HG03064 (cell line): ENCODE data around the gene VILL.
"Not testable (repeated sequence)": the region's sequence is repeated elsewhere in the genome, so short reads cannot be mapped to it uniquely, and the experiment has no call there.

Experiments used
- ATAC-seq: cut with Tn5 transposase; IDR thresholded peaks from one replicate; pipeline ENCODE4 v1.9.1; 2021; ENCODE audit warnings: low read depth; ENCODE audit not compliant: unreplicated experiment

VILL gene

DNA sequence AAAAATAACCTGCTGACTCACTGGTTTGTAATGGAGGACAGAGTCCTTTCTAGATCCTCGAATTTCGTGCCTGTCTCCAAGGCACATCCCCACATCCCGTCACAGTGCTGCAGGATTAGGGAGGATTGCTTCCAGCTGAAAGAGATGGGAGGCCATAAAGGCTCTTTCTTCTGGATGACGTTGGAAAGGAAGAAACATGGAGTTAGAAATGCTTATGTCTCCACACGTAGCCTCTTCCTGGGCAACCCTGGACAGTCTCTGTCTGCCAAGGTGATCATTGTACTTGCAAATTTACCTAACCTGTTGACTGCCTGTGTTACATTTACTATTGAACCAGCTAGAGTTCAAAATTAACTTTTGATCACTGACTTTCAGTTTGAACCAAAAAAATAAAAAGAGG is 27.6 kb upstream of the VILL start:
- ATAC-seq: no peak

DNA sequence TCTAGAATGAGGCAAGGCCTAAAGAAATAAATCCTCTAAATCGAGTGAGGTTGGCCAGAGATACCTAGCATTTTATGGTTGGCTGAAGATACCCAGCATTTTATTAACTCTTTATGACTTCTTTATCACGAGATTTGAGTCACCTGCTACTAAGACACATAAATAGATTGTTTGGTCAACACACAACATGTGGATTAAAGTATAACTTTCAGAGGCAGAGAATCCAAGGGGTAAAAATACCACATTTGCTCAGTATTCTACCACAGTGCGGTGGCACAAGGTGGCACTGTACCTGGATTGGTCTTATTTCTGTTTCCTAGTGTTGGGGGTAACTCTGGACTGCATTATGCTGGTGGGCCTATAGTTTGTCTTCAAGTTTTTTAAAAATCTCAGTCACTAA is 27.0 kb upstream of the VILL start:
- ATAC-seq: no peak

DNA sequence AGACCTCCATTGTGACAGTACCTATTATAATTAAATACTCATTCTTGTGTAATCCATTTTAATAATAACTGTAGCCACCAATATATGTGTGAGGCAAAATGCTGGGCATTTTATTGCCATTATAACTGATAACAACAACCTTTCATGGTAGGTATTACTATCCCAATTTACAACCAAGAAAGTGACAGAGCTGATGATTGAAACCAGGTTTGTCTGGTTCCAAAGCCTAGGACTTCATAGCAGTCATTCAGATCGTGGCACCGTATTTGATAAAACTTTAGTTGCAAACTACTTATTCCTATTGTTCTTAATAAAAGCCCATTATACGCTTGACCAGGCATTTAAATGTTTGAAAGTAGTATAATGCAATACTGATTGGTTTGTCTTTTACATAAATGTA is 26.4 kb upstream of the VILL start:
- ATAC-seq: no peak

DNA sequence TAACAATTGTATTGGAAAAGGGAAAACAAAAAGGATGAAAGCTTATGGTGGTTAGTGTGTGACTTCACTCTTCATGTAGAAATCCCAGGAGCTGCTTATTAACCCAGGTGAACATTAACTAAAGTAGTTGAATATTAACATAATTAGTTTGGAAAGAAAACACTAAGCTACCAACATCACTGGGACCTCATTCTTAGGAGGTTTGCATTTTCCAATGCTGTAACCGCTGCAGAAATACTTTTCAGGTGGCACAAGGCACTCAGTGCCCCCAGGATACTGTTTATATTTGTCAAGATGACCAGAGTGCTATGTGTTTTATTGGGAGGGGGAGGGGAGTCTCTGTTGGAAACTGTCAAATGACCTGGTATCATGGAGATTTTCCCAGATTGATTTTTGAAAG is 25.9 kb upstream of the VILL start:
- ATAC-seq: no peak

DNA sequence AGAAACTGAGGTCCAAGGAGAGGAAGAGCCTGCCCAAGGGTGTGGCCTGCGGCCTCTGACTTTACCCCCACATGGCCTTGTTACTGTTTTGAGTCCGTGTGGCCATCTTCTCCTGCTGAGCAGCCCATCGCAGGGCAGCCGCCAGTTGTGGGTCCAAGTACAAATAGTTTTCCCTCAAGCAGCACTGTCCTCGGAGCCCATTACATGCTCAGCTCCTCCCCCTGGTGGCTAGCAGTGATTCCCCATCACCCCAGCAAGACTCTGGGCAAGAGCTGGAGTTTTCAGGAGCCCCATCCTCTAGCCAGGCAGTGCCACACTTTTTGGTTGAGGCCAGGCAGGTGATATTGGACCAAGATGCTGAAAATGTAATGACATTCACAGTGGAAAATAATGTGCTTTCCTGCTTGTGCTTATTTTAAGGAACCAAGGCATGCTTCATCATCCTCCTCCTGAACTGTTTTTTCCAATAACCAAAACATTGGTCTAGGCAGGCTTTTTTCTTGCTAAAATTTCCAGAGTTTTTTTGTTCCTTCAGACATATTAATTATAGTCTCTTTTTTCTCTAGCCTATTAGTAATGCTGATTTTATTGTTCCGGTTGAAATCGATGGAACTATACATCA is 23.2 kb upstream of the VILL start:
- no peak for ATAC-seq

DNA sequence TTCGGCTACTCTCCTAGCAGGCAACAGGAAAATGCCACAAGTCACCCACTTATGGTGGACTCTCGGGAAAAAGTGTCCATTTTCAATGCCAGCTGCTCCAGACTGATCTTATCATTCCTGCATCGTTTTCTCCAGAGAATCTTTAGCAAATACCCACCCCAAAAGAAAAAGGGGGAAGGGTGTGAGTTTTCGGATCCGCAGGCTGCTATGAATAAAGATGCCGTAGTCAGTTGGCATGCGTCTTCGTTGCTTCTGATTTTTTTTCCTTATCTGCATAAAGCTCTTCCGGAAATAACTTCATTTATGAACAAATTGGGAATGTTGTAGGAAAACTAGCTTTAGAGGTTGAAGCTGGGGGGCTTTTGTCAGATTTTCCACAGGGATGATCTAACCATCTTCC is 22.4 kb upstream of the VILL start:
- ATAC-seq: no peak

DNA sequence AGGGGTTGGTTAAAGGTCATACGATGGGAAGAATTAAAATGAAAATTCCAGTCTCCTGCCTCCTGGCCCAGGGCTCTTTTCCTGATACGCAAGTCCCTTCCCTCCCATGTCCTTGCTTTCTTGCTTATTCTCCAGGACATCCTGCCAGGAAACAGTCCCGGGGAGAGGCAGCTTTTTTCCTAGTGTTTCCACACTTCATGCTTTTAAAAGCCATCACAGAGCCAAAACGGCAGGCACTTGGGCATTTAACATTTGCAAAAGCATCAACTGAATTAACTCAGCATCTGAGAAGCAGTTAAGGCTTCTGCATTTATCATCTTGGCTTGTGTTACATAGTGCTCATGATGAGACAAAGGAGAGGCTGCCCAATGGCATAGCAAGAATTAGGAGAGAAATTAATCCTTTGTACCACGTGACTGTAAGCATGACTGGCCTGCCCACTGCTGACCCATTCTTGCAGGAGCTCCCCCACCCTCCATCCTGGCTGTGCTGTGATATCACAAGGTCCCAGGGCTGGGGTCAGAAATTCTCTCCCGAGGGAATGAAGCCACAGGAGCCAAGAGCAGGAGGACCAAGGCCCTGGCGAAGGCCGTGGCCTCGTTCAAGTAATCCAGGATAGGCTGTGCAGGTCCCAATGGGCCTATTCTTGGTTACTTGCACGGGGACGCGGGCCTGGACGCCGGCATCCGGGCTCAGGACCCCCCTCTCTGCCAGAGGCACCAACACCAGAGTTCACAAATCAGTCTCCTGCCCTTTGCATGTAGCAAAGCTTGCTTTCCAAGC is 21.6 kb upstream of the VILL start:
- no peak for ATAC-seq

DNA sequence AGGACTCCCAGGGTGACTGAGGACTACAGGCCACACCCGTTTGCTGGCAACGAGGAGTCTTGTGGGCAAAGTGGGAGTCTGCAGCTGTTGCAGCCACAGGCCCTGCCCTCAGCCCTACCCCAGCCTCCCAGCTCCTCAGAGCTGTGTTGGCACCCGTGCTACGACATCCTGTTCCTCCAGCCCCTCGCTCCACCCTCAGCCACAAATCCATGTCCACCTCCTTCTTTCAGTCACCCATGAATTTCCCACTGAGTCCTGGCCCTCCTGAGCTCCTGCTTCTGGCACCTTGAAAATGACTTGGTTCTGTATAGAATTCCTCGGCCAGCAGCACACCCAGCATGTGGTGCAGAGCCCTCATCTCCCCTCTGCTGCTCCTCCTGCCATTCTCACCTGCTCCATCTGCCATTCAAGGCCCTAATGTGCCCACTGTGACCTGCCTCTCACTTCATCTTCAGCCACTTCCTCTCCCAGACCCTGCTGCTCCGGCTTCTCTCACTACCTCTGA is 20.9 kb upstream of the VILL start:
- no peak for ATAC-seq

DNA sequence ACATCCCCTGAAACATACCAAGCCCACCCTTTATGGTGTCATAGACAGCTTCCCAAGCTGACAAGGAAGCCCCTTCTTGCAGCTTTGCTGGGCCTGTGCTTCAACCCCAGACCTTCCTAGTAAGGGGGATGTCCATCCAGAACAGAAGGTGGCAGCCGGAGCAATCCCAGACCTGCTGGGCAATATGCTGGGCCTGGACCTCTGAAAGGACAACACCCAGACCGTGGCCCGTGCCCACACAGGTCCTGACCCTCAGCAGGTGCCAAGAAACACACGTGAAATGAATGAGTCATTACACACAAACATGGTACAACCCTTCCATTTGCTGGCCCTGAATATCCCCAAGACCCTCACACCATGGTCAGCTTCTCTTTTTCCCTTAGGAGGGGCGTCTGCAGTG is 19.8 kb upstream of the VILL start:
- ATAC-seq: no peak

DNA sequence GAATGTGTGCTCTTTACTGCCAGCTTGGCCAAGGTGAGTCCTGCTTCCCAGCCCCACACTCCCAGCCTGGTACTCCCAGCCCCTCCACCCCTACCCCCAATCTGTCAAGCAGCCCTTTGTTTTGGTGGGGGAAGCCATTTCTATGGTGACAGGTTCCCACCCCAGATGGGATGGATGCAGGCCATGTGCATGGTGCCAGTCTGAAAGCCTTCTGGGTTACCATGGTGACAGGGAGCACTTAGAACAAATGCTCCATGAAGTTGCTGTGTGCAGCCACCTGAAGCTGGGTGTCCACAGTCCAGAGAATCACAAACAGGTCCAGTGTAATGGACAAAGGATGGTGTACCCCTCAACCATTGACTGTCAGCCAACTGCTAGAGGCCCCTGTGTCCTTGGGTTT is 19.1 kb upstream of the VILL start:
- no peak for ATAC-seq

DNA sequence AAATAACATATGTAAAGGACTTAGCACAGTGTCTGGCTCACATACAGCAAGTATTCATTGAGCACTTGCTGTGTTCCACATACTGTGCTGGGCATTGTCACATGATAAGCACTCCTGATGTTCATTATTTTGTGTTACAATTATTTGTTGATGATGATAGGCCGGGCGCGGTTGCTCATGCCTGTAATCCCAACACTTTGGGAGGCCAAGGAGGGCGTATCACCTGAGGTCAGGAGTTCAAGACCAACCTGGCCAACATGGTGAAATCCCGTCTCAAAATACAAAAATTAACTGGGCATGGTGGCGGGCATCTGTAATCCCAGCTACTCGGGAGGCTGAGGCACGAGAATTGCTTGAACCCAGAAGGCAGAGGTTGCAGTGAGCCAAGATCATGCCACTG is 18.5 kb upstream of the VILL start:
- not testable (repeated sequence) for ATAC-seq

DNA sequence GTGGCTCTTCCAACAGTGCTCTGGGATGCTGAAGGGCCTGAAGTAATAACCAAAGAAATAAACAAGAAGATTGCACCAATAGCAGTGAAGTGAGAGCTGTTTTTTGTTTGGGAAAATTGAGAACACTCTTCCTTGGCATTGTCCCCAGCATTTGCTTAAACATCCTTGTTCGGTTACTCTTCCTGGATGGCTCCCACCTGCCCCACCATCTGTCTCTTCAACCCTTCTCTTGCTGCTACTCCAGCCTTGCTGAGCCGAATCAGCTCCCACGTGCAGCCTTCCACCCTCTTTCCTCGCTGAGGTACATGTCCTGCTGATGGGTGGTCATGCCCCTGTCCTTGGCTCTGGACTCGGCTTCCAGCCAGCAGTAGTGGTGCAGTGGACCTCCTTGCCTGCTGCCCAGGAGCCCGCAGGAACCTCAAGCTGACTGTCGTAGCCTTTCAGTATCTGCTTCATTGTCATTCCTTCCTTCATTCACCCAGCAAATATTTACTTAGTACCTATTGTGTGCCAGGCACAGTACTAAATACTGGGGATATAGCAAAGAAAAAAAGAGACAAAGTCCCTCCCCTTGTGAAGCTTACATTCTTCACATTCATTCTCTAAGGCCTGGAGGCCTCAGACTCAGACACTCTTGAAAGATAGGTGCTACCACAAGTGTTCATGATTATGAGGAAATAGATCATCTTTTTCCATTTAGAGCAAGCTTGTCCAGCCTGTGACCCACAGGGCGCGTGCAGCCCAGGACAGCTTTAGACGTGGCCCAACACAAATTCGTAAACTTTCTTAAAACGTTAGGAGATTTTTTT is 17.1 kb upstream of the VILL start:
- no peak for ATAC-seq

DNA sequence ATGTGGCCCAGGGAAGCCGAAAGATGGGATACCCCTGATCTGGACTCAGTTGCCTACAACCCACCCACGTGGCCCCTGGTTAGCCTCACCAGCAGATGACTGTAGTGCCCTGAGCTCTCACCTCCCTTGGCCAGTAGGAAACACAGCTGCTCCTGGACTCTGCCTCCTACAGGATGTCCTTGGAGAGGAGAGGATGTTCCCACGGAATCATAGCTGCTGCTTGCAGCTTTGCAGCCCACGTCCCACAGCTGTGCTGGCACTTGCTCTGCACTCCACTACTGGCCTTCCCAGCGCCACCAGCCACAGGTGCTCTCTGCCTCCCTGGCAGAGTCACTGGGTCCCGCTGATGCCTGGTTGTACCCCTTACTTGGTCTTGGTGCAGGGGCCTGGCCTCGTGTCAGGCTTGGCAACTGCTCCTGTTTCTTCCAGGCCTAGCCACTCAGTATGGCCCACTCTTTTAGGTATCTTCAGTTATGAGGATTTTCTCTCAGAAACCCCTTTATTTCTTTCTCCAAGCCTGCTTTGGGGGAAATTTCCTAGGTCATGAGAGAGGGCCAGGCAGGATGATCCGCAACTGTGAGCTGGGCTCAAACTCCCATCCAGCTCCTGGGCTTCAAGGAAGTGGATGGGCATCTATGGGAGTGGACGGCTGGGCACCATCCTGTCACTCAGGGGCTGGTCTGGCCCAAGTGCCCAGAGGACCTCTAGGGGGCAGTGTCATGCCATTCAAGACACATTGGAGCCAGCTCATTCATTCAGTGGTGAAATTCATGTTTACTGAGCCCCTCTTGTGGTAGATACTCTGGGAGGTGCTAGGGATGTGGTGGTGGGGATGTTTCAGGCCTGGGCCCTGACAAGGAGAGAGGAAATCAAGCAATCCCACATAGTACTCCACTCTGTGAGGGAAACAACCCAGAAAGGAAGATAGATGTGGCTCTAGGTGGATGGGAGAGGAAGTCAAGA is 16.2 kb upstream of the VILL start:
- ATAC-seq: no peak

DNA sequence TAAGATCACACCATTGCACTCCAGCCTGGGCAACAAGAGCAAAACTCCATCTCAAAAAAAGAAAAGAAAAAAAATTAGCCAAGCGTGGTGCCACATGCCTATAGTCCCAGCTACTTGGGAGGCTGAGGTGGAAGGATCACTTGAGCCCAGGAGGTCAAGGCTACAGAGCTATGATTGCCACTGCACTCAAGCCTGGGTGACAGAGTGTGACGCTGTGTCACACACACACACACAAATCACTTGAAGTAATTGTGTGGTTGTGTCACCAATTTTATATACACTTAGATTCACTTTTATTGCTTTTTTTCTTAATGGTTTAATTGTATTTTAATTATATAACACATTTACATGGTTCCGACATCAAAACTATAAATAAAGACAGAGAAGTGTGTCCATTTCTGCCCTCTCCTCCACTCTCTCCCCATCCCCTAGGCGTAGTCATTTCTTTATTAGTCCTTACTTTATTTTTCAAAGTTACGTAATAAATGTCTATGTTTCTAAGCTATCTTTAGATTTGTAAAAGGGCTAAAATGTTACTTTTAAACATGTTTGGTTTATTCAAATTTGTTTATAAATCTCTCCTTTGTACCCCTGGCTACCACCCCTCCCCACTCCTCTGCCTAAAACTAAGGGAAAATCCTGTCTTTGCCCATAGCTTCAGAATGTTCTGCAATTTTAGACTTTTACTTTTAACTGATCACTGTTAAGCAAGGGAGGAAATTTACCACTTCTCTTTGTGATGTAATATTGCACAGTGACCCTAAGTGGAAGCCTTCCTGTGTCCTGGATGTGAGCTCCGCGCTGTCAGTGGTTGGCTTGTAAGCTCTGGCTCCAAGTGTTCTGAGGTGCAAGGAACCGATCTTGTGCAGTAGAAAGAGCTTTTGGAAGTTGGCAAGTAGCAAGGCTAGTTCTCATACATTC is 10.8 kb upstream of the VILL start:
- ATAC-seq: no peak

DNA sequence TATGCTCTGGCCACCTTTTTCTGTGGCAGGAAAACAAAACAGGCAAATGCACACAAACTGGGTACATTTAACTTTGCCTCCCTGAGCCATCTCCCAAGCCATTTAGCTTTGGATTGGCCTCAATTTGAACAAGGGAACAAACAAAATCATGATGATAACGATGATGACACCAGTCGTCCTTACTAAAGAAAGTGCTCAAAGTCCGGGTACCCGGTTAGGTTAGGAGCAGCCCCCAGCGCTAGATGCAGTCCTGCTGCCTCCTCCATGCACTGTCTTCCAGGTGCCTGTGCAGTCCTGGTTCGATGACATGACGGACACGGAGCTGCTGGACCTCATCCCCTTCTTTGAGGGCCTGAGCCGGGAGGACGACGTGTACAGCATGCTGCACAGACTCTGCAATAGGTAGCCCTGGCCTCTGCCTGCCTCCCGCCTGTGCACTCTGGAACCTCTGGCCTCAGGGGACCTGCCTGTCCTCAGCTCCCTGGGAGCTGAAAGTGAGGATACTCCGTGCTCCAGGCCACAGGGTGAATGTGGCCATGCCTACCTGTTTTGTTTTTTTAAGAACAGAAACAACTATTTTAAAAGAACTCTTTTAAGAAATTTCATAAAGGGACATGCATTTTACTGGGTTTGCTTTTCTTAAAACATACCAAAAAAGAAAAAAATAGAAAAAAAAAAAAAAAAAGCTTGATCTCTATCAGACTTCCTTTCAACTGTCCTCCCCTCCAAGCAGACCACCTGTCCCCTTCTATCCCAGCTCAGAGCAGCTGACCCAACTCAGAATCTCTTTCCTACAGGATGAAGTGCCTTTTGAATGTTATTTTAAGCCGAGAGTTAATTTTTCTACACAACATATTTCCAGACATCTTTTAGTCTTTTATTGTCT is 9.9 kb upstream of the VILL start:
- ATAC-seq: no peak

DNA sequence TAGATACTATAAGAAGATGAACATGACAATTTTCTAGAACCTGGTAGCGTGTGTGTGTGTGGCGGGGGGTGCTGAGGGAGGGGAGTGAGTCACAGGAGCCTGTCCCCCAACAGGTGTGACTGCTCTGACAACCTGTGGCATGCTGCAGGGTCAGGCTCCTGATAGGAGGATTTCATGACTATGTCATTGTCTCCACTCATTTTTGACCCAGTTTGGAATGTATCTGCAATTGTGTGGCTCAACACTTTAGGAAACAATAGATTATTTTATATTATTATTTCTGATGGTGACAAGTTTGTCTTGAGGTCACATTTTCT is 9.3 kb upstream of the VILL start:
- ATAC-seq: no peak

DNA sequence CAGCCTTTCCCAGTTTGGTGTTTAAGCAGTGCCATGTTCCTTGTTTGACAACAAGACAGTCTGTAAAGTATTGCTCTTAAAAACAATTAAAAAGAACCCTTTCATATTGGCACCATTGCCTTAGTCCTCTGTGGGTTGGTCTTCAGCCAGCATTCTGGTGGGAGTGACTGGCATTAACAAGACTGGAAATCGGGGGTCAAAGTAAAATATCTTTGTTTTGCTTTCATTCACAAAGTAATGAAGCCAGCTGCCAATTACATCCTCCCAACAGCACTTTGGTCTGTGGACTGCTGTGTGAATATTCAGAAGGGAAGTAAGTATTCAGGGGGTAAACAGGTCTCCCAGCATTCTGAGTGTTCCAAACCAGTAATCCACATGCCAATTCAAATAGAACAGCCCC is 8.3 kb upstream of the VILL start:
- no peak for ATAC-seq

DNA sequence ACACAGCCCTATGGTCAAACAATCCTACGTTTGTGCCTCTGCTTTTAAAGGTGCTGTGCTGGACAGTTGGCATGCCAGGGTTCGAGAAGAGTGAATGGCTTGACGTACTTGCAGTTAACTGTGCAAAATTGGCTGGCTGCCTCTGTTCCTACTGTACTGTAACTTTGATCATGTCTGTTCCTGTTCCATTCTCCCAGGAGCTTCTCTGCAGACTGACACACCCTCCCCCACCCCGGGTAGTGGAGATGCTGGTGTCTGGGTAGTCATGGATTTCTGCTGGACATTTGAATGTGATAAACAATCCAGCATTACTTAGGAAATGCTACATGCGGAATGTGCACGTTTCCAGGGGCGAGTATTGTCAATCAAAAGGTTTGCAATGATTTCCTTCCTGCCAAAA is 6.5 kb upstream of the VILL start:
- no peak for ATAC-seq

DNA sequence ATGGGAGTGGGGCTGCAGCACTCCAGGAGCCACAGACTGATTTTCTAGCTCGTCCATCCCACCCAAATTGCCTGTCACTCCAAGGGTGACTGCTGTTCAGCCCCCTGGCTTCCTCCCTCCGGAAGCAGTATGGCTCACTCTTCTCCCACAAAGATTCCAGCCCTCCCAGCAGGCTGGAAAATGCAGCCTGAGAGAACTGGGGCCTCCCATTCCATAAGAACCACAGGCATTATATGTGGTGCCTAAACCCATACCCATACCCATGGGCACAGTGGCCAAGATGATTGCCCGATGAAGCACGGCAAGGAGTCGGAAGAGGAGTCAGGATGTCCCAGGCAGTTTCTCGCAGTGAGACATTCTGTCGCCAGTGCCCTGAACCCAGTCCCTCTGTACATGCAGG is 6.0 kb upstream of the VILL start:
- ATAC-seq: no peak
